HG03565 (cell line): ENCODE results near the gene C1QTNF6.

Source experiments
- ATAC-seq: cut with Tn5 transposase; IDR thresholded peaks from one replicate; pipeline ENCODE4 v1.9.1; 2021; ENCODE audit warnings: mild to moderate bottlenecking, moderate library complexity; ENCODE audit not compliant: unreplicated experiment

C1QTNF6 gene

DNA sequence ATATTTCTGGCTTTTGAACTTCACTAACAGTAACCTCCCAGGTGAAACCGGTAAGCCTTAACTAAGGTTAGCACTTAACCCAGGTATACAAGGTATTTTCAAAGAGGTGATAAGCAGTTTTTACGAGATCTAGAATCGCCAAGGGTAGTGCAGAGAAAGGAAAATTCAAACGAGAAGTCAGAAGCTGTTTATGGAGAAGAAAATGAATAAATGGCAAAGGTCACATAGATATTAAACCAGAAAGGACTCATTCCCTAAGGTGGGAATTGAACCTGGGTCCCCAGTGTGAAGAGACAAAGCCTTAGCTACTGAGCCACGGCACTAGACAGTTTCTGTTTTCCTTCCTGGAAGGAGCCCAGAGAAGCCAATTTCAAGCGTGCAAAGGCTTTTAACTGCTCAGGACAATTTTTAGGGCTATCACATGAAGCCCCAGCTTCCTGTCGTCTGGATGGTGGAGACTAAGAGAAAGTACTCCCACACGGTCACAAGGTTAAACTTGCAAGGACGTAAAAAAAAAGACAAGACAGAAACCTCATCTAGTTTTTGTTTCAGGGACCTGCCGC is 5.7 kb upstream of the C1QTNF6 start:
- no peak for ATAC-seq

DNA sequence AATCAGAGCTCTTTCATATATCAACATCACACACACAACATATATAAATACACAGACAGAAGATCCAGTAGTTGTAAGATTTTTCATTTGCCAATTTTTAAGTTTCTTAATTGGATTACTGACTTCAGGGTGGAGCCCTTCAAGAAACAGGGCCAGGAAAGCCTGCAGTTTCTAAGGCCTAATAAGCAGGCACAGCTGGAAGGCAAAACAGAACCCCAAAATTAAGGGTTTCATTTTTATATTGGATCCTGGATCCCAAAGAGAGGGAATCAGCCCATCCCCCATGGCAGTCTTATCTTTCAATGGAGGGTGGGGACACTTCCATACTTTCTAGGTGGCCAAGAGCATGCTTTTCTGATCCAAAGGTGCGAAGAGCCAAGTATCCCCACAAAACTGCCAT is 4.7 kb upstream of the C1QTNF6 start:
- no peak for ATAC-seq

DNA sequence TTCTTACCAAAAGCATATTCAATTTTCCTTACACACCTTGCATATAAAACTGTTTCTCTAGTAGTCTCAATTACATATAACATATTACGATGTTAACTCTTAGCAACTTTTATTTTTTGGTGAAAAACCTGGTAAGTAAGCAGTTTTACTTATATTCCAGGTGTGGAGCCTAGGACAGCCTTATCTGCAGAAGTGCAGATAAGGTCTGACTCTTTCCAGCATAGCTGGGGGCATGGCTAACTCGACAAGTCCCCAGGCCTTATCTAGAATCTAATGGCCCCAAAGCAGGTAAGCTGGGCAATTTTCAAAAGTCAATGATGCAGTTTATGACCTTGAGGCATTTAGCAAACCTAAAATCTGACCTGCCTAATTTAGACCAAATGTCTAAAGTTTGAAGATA is 4.2 kb upstream of the C1QTNF6 start:
- ATAC-seq = no peak

DNA sequence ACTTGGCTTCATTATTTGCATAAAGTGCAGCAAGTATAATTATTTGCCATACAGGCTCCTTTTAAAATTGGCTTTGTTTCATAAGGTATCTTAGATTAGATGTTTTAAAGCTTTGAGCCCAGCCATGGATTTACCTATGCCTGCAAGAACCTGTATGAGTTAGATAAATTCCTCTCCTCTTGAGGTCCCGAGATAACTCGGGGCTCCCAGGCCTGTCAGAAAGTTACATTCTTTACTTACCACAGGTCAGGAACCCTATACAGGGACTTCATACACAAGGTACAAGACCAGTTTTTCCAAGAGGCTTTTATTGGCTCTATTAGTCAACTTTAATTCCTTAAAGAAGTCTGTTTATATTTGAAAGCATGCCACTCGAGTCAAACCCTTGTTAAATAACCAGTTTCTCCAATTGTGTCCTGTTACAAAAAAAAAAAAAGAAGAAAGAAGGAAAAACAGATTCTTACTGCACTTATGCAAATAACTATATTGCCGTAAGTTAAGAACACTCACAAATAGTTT is 2.3 kb upstream of the C1QTNF6 start:
- ATAC-seq = no peak

DNA sequence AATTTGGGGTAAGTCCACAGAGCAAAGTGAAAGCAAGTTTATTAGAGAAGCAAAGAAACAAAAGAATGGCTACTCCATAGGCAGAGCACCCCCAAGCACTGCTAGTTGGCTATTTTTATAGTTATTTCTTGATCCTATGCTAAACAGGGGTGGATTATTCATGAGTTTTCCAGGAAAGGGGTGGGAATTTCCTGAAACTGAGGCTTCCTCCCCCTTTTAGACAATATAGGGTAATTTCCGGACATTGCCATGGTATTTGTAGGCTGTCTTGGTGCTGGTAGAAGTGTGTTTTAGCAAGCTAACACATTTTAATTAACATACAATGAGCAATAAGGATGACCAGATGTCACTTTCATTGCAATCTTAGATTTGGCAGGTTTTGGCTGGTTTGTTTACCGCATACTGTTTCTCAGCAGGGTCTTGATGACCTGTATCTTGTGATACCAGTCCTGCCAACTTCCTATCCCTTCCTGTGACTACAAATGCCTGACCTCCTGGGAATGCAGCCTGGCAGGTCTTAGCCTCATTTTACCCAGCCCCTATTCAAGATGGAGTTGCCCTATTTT is 937 bp upstream of the C1QTNF6 start:
- no peak for ATAC-seq

DNA sequence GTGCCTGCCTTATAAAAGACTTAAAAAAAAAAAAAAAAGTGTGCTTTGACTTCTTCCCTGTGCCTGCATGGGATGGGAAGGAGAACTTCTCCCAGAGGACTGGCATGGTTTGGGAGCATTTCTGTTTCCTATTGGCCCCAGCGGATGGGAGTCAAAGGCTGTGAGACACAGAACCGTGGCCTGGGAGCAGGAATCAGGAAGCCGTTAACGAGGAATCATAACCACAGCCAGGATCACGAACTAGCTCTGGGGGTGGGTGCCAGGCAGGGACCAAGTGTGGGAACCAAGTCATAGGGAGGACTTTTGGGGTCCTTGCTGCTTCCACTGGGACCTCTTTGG is 526 bp downstream of the C1QTNF6 start:
- no peak for ATAC-seq

DNA sequence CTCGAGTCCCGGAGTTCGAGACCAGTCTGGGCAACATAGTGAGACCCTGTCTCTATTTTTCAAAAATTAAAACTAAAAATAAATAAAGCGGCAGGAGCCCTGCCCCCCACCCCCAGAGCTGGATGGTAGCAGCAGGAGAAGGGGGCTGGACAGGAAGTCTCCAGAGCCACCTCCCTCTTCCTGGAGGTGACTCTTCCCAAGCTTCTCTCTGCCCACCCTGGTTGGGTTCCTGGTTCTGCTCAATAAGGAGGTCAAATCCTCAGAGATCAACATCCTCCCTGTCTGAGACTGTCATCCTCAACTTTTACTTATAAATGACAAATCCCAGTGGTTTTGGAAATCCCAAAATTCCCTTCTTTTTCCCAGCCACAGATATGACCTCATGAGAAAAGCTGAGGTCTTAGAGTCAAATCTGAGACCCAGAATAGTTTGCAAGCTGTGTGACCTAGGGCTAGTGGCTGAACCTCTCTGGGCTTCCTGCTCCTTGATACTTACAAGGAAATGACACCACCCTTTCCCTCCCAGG is 987 bp downstream of the C1QTNF6 start:
- ATAC-seq = no peak

DNA sequence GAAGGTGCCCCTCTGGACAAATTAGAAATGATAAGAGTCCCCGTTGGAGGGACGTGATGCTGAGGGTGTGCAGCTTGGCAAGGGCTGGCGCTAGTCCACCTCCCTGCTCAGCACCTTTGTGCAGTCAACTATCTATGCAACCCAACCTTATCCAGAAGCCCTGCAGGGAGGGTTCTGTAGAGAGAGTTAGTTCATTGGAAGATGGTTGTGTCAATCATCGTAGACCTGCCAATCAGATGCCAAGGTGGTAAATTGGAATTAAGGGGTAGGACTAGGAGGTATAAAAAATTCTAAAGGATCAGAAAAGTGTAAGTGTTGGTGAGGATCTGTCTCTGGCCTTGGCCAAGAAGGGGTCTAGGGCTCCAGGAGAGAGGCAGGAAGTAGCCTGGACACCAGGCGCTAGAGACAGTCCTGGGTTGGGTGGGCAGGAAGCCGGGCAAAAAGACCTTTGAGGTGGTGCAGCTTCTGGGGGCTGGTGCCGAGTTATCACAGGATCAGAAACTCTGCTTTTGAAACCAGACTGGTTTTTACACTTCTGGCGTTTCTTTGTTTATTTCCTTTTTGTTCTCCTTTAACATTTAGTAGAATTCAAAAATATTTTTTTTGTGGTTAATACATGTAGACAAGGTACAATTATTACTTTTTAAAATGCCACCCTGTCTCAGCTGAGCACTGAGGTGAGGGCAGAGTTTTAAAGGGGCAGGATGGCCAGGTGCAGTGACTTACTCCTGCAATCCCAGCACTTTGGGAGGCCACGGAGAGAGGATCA is 1.6 kb downstream of the C1QTNF6 start:
- ATAC-seq = no peak

DNA sequence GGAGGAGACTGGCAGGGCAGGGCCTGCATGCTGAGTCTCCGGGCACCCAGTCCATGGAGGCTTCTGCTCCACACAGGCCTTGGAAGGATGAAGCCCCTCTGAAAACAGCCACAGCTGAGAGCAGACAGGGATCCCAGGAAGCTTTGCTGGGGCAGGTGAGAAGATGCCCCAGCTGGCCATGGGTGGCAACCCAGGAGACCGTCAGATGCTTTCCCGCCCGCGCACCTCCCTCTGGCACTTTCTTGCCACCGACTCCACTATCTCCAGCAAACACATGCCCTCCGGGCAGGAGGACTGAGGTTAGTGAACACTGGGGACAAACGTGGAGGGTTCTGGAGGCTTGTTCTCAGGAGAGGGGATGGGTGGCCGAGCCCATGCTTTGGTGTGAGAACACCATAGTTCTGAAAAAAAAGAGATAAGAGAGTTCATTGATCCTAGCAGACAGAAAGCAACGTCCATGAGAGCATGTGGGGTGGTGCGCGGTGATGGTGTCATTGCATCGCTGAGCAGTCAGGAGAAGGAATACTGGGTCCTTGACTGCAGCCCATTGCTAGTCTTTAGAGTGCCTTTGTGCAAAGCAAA is 2.3 kb downstream of the C1QTNF6 start:
- ATAC-seq = no peak

DNA sequence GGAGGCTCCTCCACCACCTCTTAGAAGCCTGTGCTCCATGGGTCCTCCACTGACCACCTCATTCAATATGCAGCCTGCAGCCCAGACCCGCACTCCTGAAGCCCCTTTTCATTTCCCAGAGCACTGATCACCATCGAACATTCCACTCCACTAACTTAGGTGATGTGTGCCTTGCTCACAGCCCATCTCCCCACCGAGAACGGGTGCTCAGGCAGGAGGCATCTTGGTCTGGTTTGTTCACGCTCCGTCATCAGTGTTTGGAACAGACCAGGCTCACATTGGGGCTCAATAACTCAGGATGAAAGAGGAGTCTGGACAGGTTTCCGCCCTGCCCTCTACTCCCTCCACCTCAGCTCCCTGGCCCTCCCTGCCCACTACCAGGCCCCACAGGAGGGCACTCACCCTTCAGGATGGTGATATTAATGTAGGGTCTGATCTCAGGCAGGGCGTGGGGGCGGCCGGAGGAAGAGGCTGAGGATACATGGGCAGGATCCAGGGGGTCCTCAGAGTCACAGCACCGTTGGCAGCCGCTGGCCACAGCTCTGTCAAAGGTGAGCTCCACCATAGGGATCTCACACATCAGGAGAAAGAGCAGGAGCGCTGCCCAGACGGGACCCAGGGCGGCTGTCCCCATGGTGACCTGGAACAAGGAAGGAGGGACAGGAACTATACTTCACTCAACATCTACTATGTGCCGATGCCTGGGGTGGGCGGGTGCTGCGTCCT is 3.1 kb downstream of the C1QTNF6 start:
- ATAC-seq = no peak

DNA sequence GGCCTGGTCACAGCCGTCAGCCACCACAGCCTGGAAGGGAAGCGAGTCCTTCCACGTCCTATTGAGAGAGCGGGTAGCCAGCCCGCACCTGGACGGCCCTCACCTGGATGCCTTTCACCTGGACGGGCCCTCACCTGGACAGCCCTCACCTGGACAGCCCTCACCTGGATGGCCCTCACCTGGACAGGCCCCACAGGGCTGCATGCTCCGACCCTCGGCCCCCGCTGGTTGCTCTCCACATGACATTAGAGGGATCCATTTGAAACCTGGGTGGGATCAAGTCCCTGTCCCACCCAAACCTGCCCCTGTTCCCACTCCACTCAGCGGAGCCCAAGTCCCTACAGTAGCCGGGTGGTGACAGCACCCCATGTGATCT is 3.7 kb downstream of the C1QTNF6 start:
- ATAC-seq = no peak

DNA sequence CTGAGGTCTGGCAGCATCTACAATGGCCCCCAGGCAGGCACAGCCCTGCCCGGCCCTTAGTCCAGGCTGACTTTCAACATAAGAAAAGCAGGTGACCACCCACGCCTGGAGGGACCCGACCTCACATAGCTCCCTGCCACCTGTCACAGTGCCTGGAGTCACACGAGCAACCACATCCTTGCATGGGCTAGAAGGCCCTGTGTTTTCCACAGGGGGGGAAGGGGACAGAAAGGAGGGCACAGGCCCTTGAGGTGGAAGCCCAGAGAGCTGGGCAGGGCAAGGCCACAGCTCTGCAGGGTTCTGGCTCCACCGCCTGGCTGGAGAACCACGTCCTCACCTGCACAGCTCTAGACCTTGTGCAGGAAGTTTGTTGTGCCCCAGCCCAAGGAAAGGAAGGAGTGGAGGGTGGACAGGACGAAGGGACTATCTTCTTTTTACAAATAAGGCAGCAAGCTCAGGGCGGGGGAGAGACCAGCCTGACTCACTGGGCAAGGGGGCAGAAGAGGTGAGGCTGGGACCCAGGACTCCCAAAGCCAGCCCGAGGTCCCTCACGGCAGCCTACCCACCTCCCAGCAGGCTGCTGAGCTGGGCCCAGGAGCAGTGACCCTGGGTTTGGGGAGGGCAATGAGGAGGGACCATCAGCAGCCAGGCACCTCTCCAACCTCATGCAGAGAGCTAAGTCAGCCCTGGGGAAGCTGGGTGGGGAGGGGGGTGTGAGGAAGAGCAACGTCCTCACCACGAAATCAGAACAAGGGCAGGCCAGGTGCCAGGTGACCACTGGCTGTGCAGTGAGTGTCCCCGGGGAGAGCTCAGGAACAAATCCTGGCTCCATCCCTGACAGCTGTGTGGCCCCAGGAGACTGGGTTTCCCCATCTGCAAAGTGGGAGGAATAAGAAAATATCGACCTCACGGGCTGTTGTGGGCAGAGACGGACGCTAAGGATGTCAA is 4.3 kb downstream of the C1QTNF6 start:
- ATAC-seq = no peak

DNA sequence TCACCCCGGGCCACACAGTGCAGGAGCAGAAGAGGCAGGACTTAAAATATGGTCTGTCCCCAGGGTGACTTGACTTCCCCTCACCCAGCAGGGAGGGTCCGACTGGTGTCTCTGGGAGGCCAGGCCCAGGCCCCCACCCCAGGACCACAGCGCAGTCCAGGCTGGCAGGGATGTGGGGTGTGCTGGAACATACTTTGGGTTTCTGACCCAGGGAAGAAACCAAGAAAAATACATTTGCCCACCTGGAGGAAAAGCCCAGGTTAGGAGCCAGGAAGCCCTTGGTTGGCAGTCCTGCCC is 5.2 kb downstream of the C1QTNF6 start:
- ATAC-seq = no peak

DNA sequence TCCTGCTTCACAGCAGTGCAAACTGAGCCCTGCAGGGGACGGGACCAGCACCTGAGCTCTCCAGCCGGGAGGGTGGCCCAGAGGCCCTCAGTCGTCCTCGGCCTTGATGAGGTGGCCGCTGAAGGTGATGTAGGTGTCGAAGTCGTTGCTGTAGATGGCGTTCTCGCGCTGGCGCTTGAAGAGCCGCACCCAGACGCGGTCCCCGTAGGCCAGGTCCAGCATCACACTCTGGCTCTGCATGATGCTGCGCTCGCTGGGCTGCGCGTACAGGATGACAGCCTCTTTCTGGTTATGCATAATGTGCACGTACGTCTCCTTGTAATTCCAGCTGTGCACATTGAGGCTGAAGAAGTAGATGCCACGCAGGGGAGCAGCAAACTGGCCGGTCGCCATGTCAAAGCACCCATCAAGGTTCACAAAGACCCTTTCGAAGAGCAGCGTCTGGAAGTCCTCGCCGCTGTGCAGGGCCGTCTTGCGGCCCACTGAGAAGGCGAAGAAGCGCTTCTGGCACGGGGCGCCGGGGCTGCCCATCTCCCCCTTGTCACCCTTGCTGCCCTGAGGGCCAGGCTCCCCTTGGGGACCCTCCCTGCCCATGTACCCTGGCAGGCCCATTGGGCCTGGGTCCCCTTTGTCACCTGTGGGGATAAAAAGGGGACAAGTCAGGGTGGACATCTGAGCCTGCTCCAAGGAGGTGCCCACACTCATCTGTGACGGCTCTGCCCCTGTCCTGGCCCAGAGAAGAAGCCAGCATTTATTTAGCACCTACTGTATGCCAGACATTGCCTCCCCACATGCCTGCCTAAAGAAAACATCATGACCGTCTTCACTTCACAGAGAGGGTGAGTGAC is 5.7 kb downstream of the C1QTNF6 start:
- ATAC-seq = no peak

DNA sequence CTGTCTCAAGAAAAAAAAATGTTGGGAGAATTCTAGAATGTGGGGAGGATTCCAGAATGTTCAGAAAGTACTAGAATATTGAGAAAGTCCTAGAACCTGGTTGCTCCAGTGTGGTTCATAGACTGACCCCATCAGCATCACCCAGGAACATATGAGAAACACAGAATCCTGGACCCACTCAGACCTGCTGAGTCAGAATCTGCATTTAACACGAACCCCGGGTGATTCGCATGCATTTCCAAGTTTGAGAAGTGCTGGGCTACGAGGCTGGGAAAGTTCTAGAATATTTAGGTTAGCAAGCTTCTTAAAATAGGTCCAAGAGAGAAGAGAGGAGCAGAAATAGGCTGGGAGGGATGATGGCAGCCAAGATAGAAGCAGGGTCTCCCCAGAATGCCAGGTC is 6.4 kb downstream of the C1QTNF6 start:
- no peak for ATAC-seq

DNA sequence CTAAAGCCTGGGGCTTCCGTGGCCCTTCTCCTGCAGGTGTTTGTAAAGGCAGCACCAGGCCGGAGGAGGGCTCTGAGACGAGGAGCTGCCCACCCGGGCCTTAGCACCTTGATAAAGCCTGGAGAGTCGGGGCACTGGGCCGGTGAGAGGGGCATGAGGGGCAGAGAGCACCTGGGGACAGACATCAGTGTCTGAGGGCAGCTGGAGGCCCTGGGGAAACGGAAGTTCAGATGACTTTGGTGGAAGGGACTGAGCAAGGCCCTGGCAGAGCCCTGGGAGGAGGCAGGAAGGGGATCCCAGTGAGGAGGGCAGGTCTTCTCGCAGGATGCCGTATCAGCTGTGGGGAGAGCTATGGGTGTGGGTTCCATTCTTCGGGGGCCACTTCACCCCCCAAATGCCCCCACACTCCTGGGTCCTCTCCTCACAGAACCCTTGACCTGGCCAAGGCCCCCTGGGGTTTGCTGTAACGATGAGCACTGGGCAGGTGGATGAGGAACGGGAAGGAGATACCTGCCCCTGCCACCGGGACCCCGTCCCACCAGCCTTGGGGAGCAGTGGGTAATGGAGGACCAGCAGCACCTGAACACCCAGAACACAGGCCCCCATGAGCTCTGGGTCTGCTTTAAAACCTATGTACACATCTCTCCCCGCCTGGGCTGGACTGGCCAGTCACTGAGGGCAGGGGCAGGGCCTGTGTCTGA is 7.4 kb downstream of the C1QTNF6 start:
- ATAC-seq = no peak

DNA sequence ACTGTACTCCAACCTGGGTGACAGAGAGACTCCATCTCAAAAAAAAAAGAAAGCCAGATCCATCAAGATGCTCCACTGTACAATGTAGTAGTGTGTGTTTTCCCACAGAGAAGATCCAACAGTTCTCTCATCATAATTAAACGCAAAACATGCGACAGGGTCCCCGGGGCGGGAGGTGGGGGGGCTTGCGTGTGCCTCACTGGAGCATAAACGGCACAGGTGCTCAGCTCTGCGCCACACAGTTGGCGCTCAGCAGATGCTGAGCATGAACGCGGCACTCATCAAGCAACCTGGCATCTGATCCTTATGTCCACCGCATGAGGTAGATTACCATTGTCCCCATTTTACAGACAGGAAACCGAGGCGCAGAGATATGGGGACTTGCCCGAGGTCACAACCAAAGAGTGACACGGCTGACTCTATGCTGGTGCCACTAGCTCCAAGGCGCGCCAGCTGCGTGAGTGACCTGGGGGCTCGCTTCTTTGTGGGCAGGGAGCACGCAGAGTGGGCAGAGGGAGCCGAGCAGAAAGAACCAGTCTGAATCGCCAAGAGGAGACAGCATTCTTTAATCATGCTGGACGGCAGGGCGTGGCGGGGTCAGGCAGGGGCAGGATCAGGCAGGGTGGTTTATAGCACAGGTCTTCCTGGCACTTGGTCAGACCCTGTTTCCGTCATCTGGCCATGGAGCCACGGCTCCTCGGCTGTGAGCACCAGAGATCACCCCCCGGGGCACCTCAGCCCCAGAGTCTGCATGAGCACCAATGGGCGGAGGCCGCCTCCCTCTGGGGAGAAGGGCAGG is 8.2 kb downstream of the C1QTNF6 start:
- ATAC-seq = no peak

DNA sequence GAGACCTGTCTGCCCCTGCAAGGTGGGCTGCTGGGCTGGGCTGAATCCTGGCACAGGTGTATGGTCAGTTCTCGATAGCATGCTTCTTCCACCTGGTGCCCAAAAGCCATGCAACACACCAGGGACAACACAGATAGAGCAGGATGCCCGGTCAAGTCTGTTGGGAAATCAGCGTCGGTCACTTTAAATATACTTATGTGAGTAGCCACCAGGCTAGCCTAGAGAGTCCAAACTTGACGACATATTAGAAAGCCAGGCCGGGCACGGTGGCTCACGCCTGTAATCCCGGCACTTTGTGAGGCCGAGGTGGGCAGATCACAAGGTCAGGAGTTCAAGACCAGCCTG is 8.9 kb downstream of the C1QTNF6 start:
- no peak for ATAC-seq
